GM19035 (cell line): ENCODE measurements around the gene SMARCA1.

Experiments
- ATAC-seq: cut with Tn5 transposase; IDR thresholded peaks from one replicate; pipeline ENCODE4 v1.9.1; 2021; ENCODE audit not compliant: unreplicated experiment

The SMARCA1 gene

GRCh38 chrX:129462707-129463106 is 60.6 kb downstream of the SMARCA1 start:
- ATAC-seq: no peak

- ATAC-seq: no peak
These were observed 61.4 kb downstream of the SMARCA1 start for GRCh38 chrX:129461801-129462456.

GRCh38 chrX:129452523-129452922 is 70.8 kb downstream of the SMARCA1 start:
- ATAC-seq: no peak

- no peak for ATAC-seq
These were observed 73.2 kb downstream of the SMARCA1 start for GRCh38 chrX:129450123-129450522.

DNA sequence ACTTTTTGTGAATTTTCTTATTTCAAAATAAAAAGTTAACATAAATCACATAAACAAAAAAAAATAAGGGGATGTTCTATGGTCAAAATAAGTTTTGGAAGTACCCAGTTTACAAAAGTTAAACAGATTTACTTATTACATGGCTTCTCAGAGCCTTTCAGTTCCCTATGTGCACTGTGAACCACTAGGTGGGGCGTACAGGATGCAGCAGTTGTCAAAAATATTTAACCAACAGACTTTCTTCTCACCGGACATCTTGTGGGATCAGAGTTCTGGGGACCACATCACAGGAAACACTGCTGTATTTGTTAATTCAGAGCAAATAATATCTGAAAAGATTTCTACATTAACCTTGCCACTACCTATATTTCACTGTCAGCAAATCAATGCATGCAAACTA is 74.1 kb downstream of the SMARCA1 start:
- ATAC-seq: no peak

- no peak for ATAC-seq
These were observed 77.9 kb downstream of the SMARCA1 start for GRCh38 chrX:129445436-129445835.

GRCh38 chrX:129433945-129434344 is 89.3 kb downstream of the SMARCA1 start:
- no peak for ATAC-seq

GRCh38 chrX:129433461-129433860 is 89.8 kb downstream of the SMARCA1 start:
- no peak for ATAC-seq

GRCh38 chrX:129427267-129427666 is 96.0 kb downstream of the SMARCA1 start:
- ATAC-seq: no peak

- no peak for ATAC-seq
These were observed 100.1 kb downstream of the SMARCA1 start for GRCh38 chrX:129423191-129423590.

GRCh38 chrX:129404670-129405008 is 118.7 kb downstream of the SMARCA1 start:
- ATAC-seq: no peak

DNA sequence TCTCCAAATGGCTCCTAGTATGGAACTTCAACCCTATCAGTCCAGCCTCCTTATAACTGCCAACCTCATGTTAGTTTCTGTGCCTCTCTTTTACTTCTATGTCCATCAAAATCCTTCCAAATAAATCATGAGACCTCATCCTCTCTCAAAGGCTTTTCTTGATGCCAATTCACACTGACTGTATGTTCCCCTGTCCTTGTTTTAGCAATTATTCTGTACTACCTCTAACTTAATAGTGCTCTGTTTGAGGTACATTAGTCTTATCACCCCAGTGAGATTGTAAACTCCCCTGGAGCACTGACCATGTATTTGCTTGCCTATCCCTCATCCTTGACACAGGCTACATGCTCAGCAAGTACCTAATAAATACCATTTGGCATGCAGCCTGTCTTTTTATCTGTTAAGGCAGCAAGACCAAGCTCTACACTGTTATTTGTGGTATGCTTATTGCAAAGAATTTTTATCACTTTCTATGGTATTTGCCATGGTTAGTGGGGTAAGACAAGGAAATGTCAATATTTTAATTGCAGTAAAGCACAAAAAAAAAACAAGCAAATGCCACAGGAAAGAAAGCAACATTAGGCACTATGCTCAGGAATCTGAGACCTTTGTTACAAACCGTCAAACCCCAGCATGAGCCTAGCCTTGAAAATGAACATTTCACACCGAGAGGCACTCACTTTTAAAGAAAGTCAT is 119.2 kb downstream of the SMARCA1 start:
- no peak for ATAC-seq
